GM19043 (cell line): Measurements from ENCODE around the gene FAM168B.

Experiments used
- ATAC-seq: cut with Tn5 transposase; IDR thresholded peaks from one replicate; pipeline ENCODE4 v1.9.1; 2021; ENCODE audit warnings: low read depth; ENCODE audit not compliant: unreplicated experiment

The FAM168B gene

GRCh38 chr2:131058214-131058843 is 34.9 kb downstream of the FAM168B start:
- no peak for ATAC-seq

GRCh38 chr2:131056932-131057287 is 36.4 kb downstream of the FAM168B start:
- ATAC-seq = no peak

GRCh38 chr2:131056204-131056931 is 36.9 kb downstream of the FAM168B start:
- ATAC-seq = no peak

GRCh38 chr2:131055169-131056065 is 37.8 kb downstream of the FAM168B start:
- ATAC-seq = no peak

- no peak for ATAC-seq
These were observed 38.8 kb downstream of the FAM168B start for GRCh38 chr2:131054488-131054887.

- no peak for ATAC-seq
These were observed 40.5 kb downstream of the FAM168B start for GRCh38 chr2:131052741-131053263.

GRCh38 chr2:131050896-131051295 is 42.4 kb downstream of the FAM168B start:
- ATAC-seq = no peak

GRCh38 chr2:131049150-131049718 is 44.0 kb downstream of the FAM168B start:
- ATAC-seq = no peak

GRCh38 chr2:131048641-131049040 is 44.6 kb downstream of the FAM168B start:
- ATAC-seq = no peak

- ATAC-seq = no peak
These were observed 45.2 kb downstream of the FAM168B start for GRCh38 chr2:131047920-131048560.

- ATAC-seq = no peak
These were observed 46.2 kb downstream of the FAM168B start for GRCh38 chr2:131046918-131047652.

- no peak for ATAC-seq
These were observed 47.0 kb downstream of the FAM168B start for GRCh38 chr2:131046028-131046917.

- no peak for ATAC-seq
These were observed 47.8 kb downstream of the FAM168B start for GRCh38 chr2:131045286-131046027.

GRCh38 chr2:131044757-131045150 is 48.5 kb downstream of the FAM168B start:
- no peak for ATAC-seq

GRCh38 chr2:131044075-131044756 is 49.0 kb downstream of the FAM168B start:
- no peak for ATAC-seq

- no peak for ATAC-seq
These were observed 49.8 kb downstream of the FAM168B start for GRCh38 chr2:131043199-131044074.
